ENCODE results near the gene SBDS.
"Not testable (repeated sequence)": the region's sequence is repeated elsewhere in the genome, so short reads cannot be mapped to it uniquely, and the experiment has no call there.

Gene SBDS

DNA sequence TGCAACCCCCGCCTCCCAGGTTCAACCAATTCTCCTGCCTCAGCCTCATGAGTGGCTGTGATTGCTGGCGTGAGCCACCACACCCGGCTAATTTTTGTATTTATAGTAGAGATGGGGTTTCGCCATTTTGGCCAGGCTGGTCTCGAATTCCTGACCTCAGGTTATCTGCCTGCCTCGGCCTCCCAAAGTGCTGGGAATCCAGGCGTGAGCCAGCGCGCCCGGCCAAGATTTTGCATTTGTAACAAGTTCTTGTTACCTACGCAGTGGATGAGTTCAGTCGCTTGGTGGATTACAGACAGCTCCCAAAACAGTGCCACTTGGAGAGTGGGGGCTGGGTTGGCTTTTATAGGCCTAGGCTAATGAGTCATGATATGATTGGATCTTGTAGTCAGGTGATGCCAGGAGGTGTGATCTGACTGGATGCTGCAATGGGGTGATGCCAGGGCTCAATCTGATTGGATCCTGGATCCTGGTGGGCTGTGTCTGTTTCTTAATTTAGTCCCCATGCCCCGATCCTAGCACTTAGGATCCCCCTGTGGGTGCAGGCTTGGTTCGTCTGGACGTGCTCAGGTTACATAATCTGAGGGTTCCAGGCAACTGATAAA is 20.3 kb downstream of the SBDS start:
- Histone ChIP-seq H3K4me1 (ENCODE audit: insufficient read depth, low read length) (no peaks in the 10 kb centered on the region), H2AFZ (ENCODE audit: low read depth, low read length) (no peak overlapping the region)

DNA sequence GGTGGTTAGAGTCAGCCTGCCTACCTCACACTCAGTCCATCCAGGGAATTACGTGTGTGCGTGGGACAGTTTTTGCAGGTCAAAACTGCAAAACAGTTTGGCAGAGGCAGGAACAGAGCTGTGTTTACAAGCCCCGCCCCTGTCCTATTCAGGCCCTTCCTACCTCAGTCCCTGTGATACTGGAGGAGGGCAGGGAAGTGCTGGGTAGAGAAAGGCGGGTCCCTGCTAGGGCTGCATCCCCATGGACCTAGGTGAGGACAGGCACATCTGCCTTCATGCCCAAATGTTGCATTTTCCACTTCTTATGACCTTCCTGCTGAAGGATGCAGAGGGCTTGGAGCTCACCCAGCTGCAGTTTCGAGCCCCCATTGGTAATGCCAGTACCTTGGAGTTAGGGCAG is 25.1 kb downstream of the SBDS start:
- no peaks in the 10 kb centered on the region for H3K36me3 ChIP-seq (ENCODE audit: insufficient read depth, low read length)
- H3K4me1 ChIP-seq (ENCODE audit: insufficient read depth, low read length) = no peaks in the 10 kb centered on the region
- no peak overlapping the region for H2AFZ ChIP-seq (ENCODE audit: low read depth, low read length)
- H3K9me3 ChIP-seq (ENCODE audit: low read length) = no peaks in the 10 kb centered on the region
- no peaks in the 10 kb centered on the region for H3K27me3 ChIP-seq (ENCODE audit: insufficient read depth, low read length)
- no peak overlapping the region for H3K4me3 ChIP-seq (ENCODE audit: low read length)

More for the DNA sequence above, 20.3 kb downstream of the SBDS start:
- no peaks in the 10 kb centered on the region for H3K9me3 ChIP-seq (ENCODE audit: low read length)
- H3K27me3 ChIP-seq (ENCODE audit: insufficient read depth, low read length) = no peaks in the 10 kb centered on the region
- no peaks in the 10 kb centered on the region for H3K36me3 ChIP-seq (ENCODE audit: insufficient read depth, low read length)
- no peak overlapping the region for H3K4me3 ChIP-seq (ENCODE audit: low read length)

DNA sequence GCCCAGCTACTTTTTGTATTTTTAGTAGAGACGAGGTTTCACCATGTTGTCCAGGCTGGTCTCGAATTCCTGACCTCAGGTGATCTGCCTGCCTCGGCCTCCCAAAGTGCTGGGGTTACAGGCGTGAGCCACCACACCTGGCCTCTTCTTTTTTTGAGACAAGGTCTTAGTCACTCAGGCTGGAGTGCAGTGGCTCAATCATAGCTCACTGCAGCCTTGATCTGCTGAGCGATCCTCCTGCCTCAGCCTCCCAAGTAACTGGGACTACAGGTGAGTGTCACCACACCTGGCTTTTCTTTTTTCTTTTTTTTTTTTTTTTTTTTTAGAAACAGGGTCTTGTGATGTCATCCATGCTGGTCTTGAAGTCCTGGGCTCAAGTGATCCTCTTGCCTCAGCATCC is 26.4 kb downstream of the SBDS start:
- H3K36me3 ChIP-seq (ENCODE audit: insufficient read depth, low read length); H3K27me3 ChIP-seq (ENCODE audit: insufficient read depth, low read length); H2AFZ ChIP-seq (ENCODE audit: low read depth, low read length); H3K9me3 ChIP-seq (ENCODE audit: low read length); H3K4me3 ChIP-seq (ENCODE audit: low read length); H3K4me1 ChIP-seq (ENCODE audit: insufficient read depth, low read length): not testable (repeated sequence)

DNA sequence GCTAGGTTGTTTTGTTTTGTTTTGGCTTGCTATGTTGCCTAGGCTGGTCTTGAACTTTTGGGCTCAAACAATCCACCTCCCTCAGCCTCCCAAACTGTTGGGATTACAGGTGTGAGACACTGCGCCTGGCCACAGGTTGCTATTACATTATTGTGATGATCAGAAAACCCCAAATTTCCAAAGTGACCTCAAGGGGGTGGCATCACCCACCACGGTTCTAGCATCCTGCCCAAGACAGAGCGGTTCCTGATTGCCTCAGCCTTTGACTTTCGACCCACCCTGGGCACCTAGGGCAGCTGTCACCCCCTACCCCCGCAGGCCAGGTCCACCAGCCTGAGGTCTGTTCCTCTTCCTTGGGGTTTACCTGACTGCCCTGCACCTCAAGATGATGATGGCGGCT is 28.4 kb downstream of the SBDS start:
- Histone ChIP-seq H3K9me3 (ENCODE audit: low read length) (no peaks in the 10 kb centered on the region), H3K4me1 (ENCODE audit: insufficient read depth, low read length) (no peaks in the 10 kb centered on the region), H2AFZ (ENCODE audit: low read depth, low read length) (no peak overlapping the region), H3K36me3 (ENCODE audit: insufficient read depth, low read length) (no peaks in the 10 kb centered on the region), H3K27me3 (ENCODE audit: insufficient read depth, low read length) (no peaks in the 10 kb centered on the region), H3K4me3 (ENCODE audit: low read length) (no peak overlapping the region)

DNA sequence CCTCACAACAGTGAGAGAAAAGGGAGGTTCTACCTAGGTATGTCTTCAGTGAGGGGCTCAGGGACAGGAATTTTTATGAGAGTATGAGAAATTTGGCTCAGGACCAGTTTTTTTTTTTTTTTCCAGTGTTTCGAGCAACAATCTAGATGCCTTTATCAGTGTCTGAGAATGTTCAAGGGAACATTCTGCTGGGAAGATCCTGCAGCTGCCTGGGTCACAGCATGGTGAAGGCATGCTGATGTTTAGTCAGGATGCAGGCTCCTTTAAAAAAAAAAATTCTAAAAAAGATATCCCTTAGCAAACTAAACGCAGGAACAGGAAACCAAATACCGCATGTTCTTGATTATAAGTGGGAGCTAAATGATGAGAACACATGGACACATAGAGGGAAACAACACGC is 31.0 kb downstream of the SBDS start:
- H3K4me3 ChIP-seq (ENCODE audit: low read length) = no peak overlapping the region
- H2AFZ ChIP-seq (ENCODE audit: low read depth, low read length) = no peak overlapping the region
- H3K36me3 ChIP-seq (ENCODE audit: insufficient read depth, low read length) = peaks cover 5% of the 10 kb centered on the region
- H3K9me3 ChIP-seq (ENCODE audit: low read length) = no peaks in the 10 kb centered on the region
- H3K4me1 ChIP-seq (ENCODE audit: insufficient read depth, low read length) = no peaks in the 10 kb centered on the region
- no peaks in the 10 kb centered on the region for H3K27me3 ChIP-seq (ENCODE audit: insufficient read depth, low read length)

DNA sequence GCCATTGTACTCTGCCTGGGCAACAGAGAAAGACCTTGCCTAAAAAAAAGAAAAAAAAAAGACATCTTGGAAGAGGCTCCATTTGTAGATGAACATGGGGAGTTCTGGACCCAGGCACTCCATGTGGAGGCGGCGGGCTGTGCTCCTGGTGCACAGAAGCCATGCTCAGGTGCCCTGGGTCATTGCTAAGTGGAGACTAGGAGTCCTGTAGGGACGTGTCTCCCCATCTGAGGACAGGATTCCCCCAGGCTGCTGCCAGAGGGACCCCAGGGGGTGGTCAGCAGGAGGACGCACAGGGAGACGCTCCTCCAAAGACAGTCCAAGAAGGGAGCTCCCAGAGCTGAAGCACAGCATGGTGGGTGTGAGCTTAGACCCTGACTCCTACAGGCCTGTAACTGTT is 34.3 kb downstream of the SBDS start:
- Histone ChIP-seq H3K4me3 (ENCODE audit: low read length) (no peak overlapping the region), H3K27me3 (ENCODE audit: insufficient read depth, low read length) (no peaks in the 10 kb centered on the region), H2AFZ (ENCODE audit: low read depth, low read length) (no peak overlapping the region), H3K4me1 (ENCODE audit: insufficient read depth, low read length) (no peaks in the 10 kb centered on the region), H3K9me3 (ENCODE audit: low read length) (no peaks in the 10 kb centered on the region), H3K36me3 (ENCODE audit: insufficient read depth, low read length) (peaks cover 34% of the 10 kb centered on the region)

DNA sequence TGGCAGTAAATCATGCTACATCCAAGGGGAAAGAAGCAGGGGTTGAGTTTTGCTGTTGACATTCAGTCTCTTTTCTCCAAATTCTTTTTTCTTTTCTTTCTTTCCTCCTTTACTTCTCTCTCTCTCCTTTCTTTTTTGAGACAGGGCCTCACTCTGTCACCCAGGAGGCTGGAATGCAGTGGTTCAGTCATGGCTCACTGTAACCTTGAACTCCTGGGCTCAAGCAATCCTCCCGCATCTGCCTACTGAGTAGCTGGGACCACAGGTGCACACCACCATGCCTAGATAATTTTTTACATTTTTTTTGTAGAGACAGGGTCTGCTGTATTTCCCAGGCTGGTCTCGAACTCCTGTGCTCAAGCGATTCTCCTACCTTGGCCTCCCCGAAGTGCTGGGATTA is 35.2 kb downstream of the SBDS start:
- no peak overlapping the region for H2AFZ ChIP-seq (ENCODE audit: low read depth, low read length)
- H3K9me3 ChIP-seq (ENCODE audit: low read length) = no peaks in the 10 kb centered on the region
- no peaks in the 10 kb centered on the region for H3K4me1 ChIP-seq (ENCODE audit: insufficient read depth, low read length)
- no peaks in the 10 kb centered on the region for H3K27me3 ChIP-seq (ENCODE audit: insufficient read depth, low read length)
- H3K36me3 ChIP-seq (ENCODE audit: insufficient read depth, low read length) = peaks cover 43% of the 10 kb centered on the region
- no peak overlapping the region for H3K4me3 ChIP-seq (ENCODE audit: low read length)

DNA sequence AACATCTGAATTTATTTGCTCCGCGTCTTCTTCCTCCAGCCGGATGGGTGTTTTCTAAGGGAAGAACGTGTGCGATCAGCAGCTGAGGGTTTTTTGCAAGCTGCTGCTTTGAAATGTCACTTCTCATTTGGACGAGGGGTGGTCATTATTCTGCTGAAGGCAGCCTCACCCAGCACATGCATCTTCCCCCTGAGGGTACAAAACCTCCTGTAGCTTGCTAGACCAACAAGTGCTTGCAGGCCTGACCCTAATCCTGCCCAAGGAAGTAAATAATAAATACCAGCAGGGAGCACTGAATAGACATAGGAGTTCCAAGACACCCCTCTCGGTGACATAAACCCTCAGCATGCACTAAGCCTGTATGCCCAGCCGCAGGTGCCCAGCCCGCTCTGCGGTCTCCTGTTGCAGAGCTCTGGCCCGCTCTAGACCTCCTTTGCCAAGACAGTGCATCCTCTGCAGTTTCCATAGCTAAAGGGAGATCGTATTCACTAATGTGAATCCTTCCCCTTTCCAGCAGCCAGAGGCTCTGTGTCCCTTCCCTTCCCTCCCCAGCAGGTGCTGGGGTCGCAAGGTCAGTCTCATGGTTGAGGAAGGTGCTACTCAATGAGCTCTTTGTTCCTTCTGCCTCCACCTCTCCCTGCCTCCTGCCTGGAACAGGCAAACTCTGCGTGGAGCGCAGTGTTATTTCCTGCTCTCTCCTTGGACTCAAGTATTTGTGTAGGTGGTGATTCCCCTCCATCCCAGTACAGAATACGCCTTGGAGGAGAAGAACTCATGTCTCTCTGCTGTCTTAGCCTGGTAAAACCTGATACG is 36.6 kb downstream of the SBDS start:
- no peak overlapping the region for H2AFZ ChIP-seq (ENCODE audit: low read depth, low read length)
- H3K4me3 ChIP-seq (ENCODE audit: low read length) = no peak overlapping the region
- no peaks in the 10 kb centered on the region for H3K27me3 ChIP-seq (ENCODE audit: insufficient read depth, low read length)
- H3K36me3 ChIP-seq (ENCODE audit: insufficient read depth, low read length) = peaks cover 52% of the 10 kb centered on the region
- no peaks in the 10 kb centered on the region for H3K9me3 ChIP-seq (ENCODE audit: low read length)
- H3K4me1 ChIP-seq (ENCODE audit: insufficient read depth, low read length) = no peaks in the 10 kb centered on the region

DNA sequence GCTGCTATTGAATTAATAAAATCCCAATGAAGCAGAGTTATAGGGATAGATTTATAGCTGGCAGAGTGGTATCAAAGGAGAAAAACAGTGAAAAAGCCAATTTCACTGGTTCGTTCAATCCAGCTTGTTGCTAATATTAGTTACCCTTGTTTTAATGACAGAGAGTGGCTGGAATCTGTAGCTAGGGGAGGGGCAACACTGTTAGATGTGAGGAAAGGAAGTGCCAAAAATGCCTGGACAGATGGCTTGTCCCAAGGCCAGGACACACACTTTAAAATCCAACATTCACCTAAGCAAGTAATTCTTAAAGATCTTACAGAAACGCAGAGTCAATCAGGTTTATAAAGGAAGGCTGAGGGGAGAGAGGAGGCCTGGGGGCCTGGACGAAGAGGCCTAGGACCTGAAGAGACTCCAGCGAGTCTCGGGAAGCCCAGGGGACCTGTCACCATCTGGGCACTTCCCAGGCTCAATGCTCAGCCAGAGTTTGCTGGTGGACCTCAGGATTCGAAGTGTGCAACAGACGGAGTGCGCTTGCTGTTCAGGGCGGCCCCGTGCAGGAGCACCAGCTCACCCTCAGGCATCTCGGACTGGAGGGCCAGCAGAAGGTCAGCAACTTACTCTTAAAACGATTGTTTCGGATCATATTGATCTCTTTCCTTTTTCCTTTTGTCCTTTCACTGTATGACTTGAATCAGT is 37.6 kb downstream of the SBDS start:
- no peaks in the 10 kb centered on the region for H3K4me1 ChIP-seq (ENCODE audit: insufficient read depth, low read length)
- no peak overlapping the region for H2AFZ ChIP-seq (ENCODE audit: low read depth, low read length)
- H3K36me3 ChIP-seq (ENCODE audit: insufficient read depth, low read length) = peaks cover 58% of the 10 kb centered on the region
- H3K27me3 ChIP-seq (ENCODE audit: insufficient read depth, low read length) = no peaks in the 10 kb centered on the region
- H3K4me3 ChIP-seq (ENCODE audit: low read length) = no peak overlapping the region
- no peaks in the 10 kb centered on the region for H3K9me3 ChIP-seq (ENCODE audit: low read length)

DNA sequence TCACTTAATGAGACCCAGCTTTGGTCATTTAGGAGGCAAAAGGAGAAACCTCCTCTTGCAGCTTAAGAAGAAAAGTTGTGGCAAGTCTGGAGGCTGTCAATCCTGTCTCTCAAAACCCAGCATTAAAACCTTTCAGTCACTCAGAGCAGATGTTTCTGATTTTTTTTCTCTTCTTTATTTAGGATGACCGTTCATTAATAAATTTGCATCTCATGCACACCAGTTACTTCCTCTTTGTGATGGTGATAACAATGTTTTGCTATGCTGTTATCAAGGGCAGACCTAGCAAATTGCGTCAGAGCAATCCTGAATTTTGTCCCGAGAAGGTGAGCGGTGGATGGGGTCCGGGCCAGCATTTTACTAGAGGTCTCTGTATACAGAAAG is 42.4 kb downstream of the SBDS start:
- H3K9me3 ChIP-seq (ENCODE audit: low read length) = no peaks in the 10 kb centered on the region
- no peak overlapping the region for H3K4me3 ChIP-seq (ENCODE audit: low read length)
- H2AFZ ChIP-seq (ENCODE audit: low read depth, low read length) = no peak overlapping the region
- peaks cover 80% of the 10 kb centered on the region for H3K36me3 ChIP-seq (ENCODE audit: insufficient read depth, low read length)
- H3K4me1 ChIP-seq (ENCODE audit: insufficient read depth, low read length) = no peaks in the 10 kb centered on the region
- H3K27me3 ChIP-seq (ENCODE audit: insufficient read depth, low read length) = no peaks in the 10 kb centered on the region

DNA sequence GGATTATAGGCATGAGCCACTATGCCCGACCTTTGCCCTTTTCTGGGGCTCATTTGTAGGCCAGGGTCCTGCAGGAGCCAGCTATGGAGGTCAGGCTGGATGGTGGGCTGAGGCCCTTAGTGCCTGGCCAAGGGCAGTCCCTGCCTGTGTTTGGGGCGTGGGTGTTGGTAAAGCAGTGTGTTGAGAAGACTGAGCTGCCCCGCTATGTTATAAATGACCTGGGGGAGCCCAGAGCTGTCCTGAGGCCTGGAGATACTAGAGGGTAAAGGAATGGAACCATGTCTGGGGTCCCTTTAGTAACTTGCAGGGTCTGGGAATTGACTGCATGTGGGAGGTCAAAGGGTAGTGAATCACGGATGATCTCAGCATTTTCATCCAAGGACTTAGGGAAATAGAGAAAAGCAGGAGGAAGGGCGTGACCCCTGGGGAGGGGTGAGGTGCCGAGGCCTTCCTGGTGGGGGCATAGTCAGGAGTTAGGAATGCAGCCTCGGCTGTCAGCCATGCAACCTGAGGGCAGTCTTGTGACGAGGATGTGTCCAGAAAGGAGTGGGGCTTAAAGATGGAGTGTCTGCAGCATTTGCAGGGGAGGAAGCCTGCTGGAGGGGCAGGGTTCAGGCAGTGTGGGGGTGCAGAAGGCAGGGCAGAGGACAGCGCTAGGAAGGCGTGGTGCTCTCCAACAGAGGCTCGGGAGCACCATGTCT is 42.9 kb downstream of the SBDS start:
- Histone ChIP-seq H3K4me1 (ENCODE audit: insufficient read depth, low read length) (no peaks in the 10 kb centered on the region), H2AFZ (ENCODE audit: low read depth, low read length) (no peak overlapping the region), H3K36me3 (ENCODE audit: insufficient read depth, low read length) (peaks cover 79% of the 10 kb centered on the region), H3K4me3 (ENCODE audit: low read length) (no peak overlapping the region), H3K9me3 (ENCODE audit: low read length) (no peaks in the 10 kb centered on the region), H3K27me3 (ENCODE audit: insufficient read depth, low read length) (no peaks in the 10 kb centered on the region)

DNA sequence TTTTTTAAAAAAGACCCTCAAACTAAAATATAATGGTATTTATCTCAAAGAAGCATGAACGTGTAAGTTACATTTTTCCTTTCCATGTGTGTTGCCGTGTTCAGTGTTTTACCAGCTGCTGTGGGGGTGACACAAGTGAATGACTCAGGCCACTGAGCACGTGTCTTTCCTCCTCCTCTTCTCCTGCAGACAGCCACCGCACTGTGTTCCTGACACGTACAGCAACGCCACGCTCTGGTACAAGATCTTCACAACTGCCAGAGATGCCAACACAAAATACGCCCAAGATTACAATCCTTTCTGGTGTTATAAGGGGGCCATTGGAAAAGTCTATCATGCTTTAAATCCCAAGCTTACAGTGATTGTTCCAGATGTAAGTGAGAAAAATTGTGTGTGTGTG is 44.6 kb downstream of the SBDS start:
- Histone ChIP-seq H3K27me3 (ENCODE audit: insufficient read depth, low read length) (no peaks in the 10 kb centered on the region), H2AFZ (ENCODE audit: low read depth, low read length) (no peak overlapping the region), H3K9me3 (ENCODE audit: low read length) (no peaks in the 10 kb centered on the region), H3K4me1 (ENCODE audit: insufficient read depth, low read length) (no peaks in the 10 kb centered on the region), H3K4me3 (ENCODE audit: low read length) (no peak overlapping the region), H3K36me3 (ENCODE audit: insufficient read depth, low read length) (peaks cover 71% of the 10 kb centered on the region)

DNA sequence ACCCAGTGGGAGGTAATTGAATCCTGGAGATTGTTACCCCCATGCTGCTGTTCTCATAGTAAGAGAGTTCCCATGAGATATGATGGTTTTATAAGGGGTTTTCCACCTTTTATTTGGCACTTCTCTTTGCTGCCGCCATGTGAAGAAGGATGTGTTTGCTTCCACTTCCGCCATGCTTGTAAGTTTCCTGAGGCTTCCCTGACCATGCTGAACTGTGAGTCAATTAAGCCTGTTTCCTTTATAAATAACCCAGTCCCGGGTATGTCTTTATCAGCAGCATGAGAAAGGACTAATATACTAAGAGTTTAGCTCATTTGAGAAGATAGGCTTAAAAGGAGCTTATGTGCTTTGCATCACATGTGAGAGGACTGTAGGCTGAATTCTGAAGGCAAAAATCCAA is 45.1 kb downstream of the SBDS start:
- H3K4me3 ChIP-seq (ENCODE audit: low read length) = no peak overlapping the region
- H3K36me3 ChIP-seq (ENCODE audit: insufficient read depth, low read length) = peaks cover 69% of the 10 kb centered on the region
- H3K9me3 ChIP-seq (ENCODE audit: low read length) = no peaks in the 10 kb centered on the region
- no peaks in the 10 kb centered on the region for H3K4me1 ChIP-seq (ENCODE audit: insufficient read depth, low read length)
- H3K27me3 ChIP-seq (ENCODE audit: insufficient read depth, low read length) = no peaks in the 10 kb centered on the region
- no peak overlapping the region for H2AFZ ChIP-seq (ENCODE audit: low read depth, low read length)
